GM12865 (cell line): ENCODE data around the gene TEC.
"Not testable (repeated sequence)": the region's sequence is repeated elsewhere in the genome, so short reads cannot be mapped to it uniquely, and the experiment has no call there.

Experiments
- DNase-seq: peaks from one replicate; pipeline ENCODE4 v3.0.0; 2010; ENCODE audit warnings: low read depth
- H3K4me3 ChIP-seq: 2 replicates; pipeline ENCODE4 v1.5.1; 2011; ENCODE audit warnings: mild to moderate bottlenecking, low read depth, low read length, control low read depth
- CTCF ChIP-seq: IDR thresholded peaks from 2 replicates; pipeline ENCODE4 v1.5.1; 2011; ENCODE audit warnings: low read length, control low read depth, low read depth, inconsistent platforms; ENCODE audit not compliant: insufficient read depth; ENCODE audit errors: missing control alignments

The TEC gene

GRCh38 chr4:48191758-48192157 lies 77.9 kb downstream of the TEC start:
- DNase-seq: no peak
- no peak overlapping the region for H3K4me3 ChIP-seq
- no peak for TF ChIP-seq CTCF

GRCh38 chr4:48190839-48191238 lies 78.8 kb downstream of the TEC start:
- TF ChIP-seq CTCF: no peak
- DNase-seq: peak; percentile 64
- no peak overlapping the region for H3K4me3 ChIP-seq

- TF ChIP-seq CTCF: no peak
- DNase-seq: no peak
- no peak overlapping the region for H3K4me3 ChIP-seq
Observed at GRCh38 chr4:48189731-48190130, 79.9 kb downstream of the TEC start.

GRCh38 chr4:48188390-48188789 lies 81.2 kb downstream of the TEC start:
- TF ChIP-seq CTCF: no peak
- DNase-seq: no peak
- no peak overlapping the region for H3K4me3 ChIP-seq

GRCh38 chr4:48187813-48188212 lies 81.8 kb downstream of the TEC start:
- TF ChIP-seq CTCF: no peak
- no peak for DNase-seq
- H3K4me3 ChIP-seq: no peak overlapping the region

GRCh38 chr4:48187066-48187465 lies 82.6 kb downstream of the TEC start:
- H3K4me3 ChIP-seq, DNase-seq: not testable (repeated sequence)

- not testable (repeated sequence) for DNase-seq, H3K4me3 ChIP-seq
Observed at GRCh38 chr4:48186394-48186793, 83.2 kb downstream of the TEC start.

- no peak for DNase-seq
- no peak for TF ChIP-seq CTCF
- H3K4me3 ChIP-seq: no peak overlapping the region
Observed at GRCh38 chr4:48184882-48185281, 84.8 kb downstream of the TEC start.
